SHP77 (cell line): ENCODE results near the gene CNBP.
"Not testable (repeated sequence)": the region's sequence is repeated elsewhere in the genome, so short reads cannot be mapped to it uniquely, and the experiment has no call there.

Source experiments
- DNase-seq, 2 experiments: peaks; one replicate each; lab custom pipeline; 2025; lab: John Stamatoyannopoulos, UW

CNBP gene

GRCh38 chr3:129183569-129184395, at the start of gene CNBP:
Gene CNBP, minus strand, starts transcription at chr3:129183896. Its CDS starts 12,139 bp downstream, at chr3:129171757.
- DNase-seq: peak; percentile 90 to 91

- DNase-seq: no peak
These were observed 47.8 kb upstream of the CNBP start for GRCh38 chr3:129231331-129232119.

- DNase-seq: no peak
These were observed 46.8 kb upstream of the CNBP start for GRCh38 chr3:129230311-129231019.

- DNase-seq: no peak
These were observed 45.3 kb upstream of the CNBP start for GRCh38 chr3:129228891-129229585.

GRCh38 chr3:129226374-129226773, 42.7 kb upstream of the CNBP start:
- no peak for DNase-seq

GRCh38 chr3:129224984-129225393, 41.3 kb upstream of the CNBP start:
- peak; percentile 58 to 81 for DNase-seq

- DNase-seq: not testable (repeated sequence)
These were observed 40.7 kb upstream of the CNBP start for GRCh38 chr3:129224387-129224786.

- no peak for DNase-seq
These were observed 35.0 kb upstream of the CNBP start for GRCh38 chr3:129218742-129219141.

GRCh38 chr3:129213238-129213637, 29.5 kb upstream of the CNBP start:
- DNase-seq: no peak

- peak; percentile 53 to 82 for DNase-seq
These were observed 28.1 kb upstream of the CNBP start for GRCh38 chr3:129211772-129212171.

GRCh38 chr3:129211345-129211744, 27.6 kb upstream of the CNBP start:
- no peak for DNase-seq

GRCh38 chr3:129207479-129207878, 23.8 kb upstream of the CNBP start:
- DNase-seq: no peak

GRCh38 chr3:129205109-129205832, 21.6 kb upstream of the CNBP start:
- DNase-seq: no peak

GRCh38 chr3:129204473-129204872, 20.8 kb upstream of the CNBP start:
- DNase-seq: no peak

- no peak for DNase-seq
These were observed 15.7 kb upstream of the CNBP start for GRCh38 chr3:129199366-129199765.

- DNase-seq: no peak
These were observed 13.6 kb upstream of the CNBP start for GRCh38 chr3:129197321-129197720.

- DNase-seq: no peak
These were observed 12.9 kb upstream of the CNBP start for GRCh38 chr3:129196601-129197000.

GRCh38 chr3:129195731-129196256, 12.1 kb upstream of the CNBP start:
- DNase-seq: no peak

GRCh38 chr3:129189793-129190192, 6.1 kb upstream of the CNBP start:
- DNase-seq: not testable (repeated sequence)

GRCh38 chr3:129187857-129188256, 4.2 kb upstream of the CNBP start:
- DNase-seq: no peak

- no peak for DNase-seq
These were observed 2.1 kb upstream of the CNBP start for GRCh38 chr3:129185783-129186182.
